ENCODE results near the gene DGCR8. TPM values are rescaled to one million over a fixed set of nuclear protein-coding genes. Genes with fewer than 3 reads are reported as not detected.

DGCR8 gene
- total and polyA plus RNA-seq, 4 donors: 13.2 to 38.4 (median 26.2) TPM

- TF ChIP-seq CTCF (IDR thresholded peaks at IDR 0.05; ENCODE audit: control extremely low read depth, extremely low read depth): no peak
- Histone ChIP-seq H3K4me3 (no peak overlapping the region), H3K9ac (ENCODE audit: insufficient read depth in 1 of 2, low read length in 2 of 2) (no peak overlapping the region), H3K27me3 (ENCODE audit: control insufficient read depth in 3 of 3, insufficient read depth in 3 of 3, low read length in 2 of 3) (no peaks in the 10 kb centered on the region), H3K4me1 (ENCODE audit: control insufficient read depth in 5 of 5, insufficient read depth in 5 of 5, low read length in 5 of 5) (no peaks in the 10 kb centered on the region), H3K27ac (ENCODE audit: low read depth in 1 of 2, low read length in 1 of 2) (no peak overlapping the region), H3K36me3 (ENCODE audit: control insufficient read depth in 4 of 4, insufficient read depth in 4 of 4, low read length in 4 of 4) (no peaks in the 10 kb centered on the region), H3K9me3 (ENCODE audit: control insufficient read depth in 4 of 4, insufficient read depth in 3 of 4, low read length in 3 of 4) (no peaks in the 10 kb centered on the region)
- WGBS, 2 donors: 67 to 75% methylated on average over 16 of the region's 16 CpGs
- ATAC-seq (ENCODE audit: insufficient read depth, low FRiP score) (no peak), DNase-seq (peak in 1 of 3 donors; percentile 15)
These were observed 73.9 kb downstream of the DGCR8 start for GRCh38 chr22:20153945-20154344.

DNA sequence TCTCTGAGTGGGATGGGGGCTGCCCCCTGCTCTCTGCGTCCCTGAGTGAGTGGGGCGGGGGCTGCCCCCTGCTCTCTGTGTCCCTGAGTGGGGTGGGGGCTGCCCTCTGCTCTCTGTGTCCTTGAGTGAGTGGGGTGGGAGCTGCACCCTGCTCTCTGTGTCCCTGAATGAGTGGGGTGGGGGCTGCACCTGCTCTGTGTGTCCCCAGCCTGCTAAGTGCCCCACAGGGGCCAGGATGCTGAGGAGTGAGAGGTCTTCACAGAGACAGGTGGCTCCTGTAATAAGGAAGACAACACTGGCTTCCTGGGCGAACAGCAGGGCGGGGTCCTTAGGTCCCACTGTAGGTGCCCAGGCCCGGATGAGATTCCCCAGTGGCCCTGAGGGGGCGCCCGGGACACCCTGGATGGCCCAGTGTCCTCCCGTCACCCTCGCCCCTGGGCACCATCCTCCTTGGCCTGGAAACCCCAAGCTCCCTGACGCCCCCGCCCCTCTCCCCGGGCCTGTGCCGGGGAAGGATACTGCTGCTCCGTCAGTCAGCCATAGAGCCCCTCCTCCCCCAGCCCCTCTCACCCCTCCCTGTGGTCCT lies 74.7 kb downstream of the DGCR8 start:
- DNase-seq: no peak
- TF ChIP-seq CTCF (IDR thresholded peaks at IDR 0.05; ENCODE audit: control extremely low read depth, extremely low read depth): no peak
- Histone ChIP-seq H3K36me3 (ENCODE audit: control insufficient read depth in 4 of 4, insufficient read depth in 4 of 4, low read length in 4 of 4) (no peaks in the 10 kb centered on the region), H3K4me3 (no peak overlapping the region), H3K27me3 (ENCODE audit: control insufficient read depth in 3 of 3, insufficient read depth in 3 of 3, low read length in 2 of 3) (no peaks in the 10 kb centered on the region), H3K9ac (ENCODE audit: insufficient read depth in 1 of 2, low read length in 2 of 2) (no peak overlapping the region), H3K4me1 (ENCODE audit: control insufficient read depth in 5 of 5, insufficient read depth in 5 of 5, low read length in 5 of 5) (no peaks in the 10 kb centered on the region), H3K9me3 (ENCODE audit: control insufficient read depth in 4 of 4, insufficient read depth in 3 of 4, low read length in 3 of 4) (no peaks in the 10 kb centered on the region), H3K27ac (ENCODE audit: low read depth in 1 of 2, low read length in 1 of 2) (no peak overlapping the region)
- WGBS, 2 donors: 49 to 67% methylated on average over 14 of the region's 14 CpGs
- ATAC-seq (ENCODE audit: insufficient read depth, low FRiP score): no peak

DNA sequence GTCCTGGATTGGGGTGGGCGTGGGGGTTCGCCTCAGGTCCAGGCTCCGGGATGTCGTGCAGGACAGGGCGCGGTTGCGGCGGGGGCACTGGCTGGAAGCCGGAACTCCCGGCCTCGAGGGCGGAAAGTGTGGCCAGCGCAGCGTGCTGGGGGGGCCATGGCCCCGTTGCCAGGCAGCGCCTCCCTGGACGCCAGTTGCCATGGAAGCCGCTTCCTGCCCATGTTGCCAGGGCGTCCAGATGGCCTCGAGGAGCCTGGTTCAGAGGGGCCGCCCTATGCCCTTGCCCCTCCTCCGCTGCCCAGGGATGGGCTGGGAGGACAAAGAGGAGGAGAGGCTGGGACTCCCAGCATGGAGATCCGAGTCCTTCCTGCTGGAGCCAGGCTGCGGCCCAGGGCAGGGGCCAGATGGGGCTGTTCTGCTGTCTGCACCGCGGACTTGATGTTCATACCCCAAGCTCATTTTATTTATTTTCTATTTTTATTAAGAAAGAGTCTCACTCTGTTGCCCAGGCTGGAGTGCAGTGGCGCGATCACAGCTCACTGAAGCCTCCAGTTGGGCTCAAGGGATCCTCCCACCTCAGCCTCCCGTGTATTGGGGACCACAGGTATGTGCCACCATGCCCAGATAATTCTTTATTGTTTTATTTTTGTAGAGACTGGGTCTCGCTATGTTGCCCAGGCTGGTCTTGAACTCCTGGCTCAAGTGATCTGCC lies 75.4 kb downstream of the DGCR8 start:
- Histone ChIP-seq H3K27ac (ENCODE audit: low read depth in 1 of 2, low read length in 1 of 2) (no peak overlapping the region), H3K9ac (ENCODE audit: insufficient read depth in 1 of 2, low read length in 2 of 2) (no peak overlapping the region), H3K4me3 (no peak overlapping the region), H3K27me3 (ENCODE audit: control insufficient read depth in 3 of 3, insufficient read depth in 3 of 3, low read length in 2 of 3) (no peaks in the 10 kb centered on the region), H3K36me3 (ENCODE audit: control insufficient read depth in 4 of 4, insufficient read depth in 4 of 4, low read length in 4 of 4) (no peaks in the 10 kb centered on the region), H3K9me3 (ENCODE audit: control insufficient read depth in 4 of 4, insufficient read depth in 3 of 4, low read length in 3 of 4) (no peaks in the 10 kb centered on the region), H3K4me1 (ENCODE audit: control insufficient read depth in 5 of 5, insufficient read depth in 5 of 5, low read length in 5 of 5) (no peaks in the 10 kb centered on the region)
- ATAC-seq (ENCODE audit: insufficient read depth, low FRiP score) (peak; percentile 3), DNase-seq (peak; percentile 19 to 47 (median 36))
- WGBS, 2 donors: 39 to 46% methylated on average over 28 to 30 of the region's 30 CpGs
- TF ChIP-seq CTCF (IDR thresholded peaks at IDR 0.05; ENCODE audit: control extremely low read depth, extremely low read depth): no peak

All from lung (tissue), 12 donors.